ENCODE measurements around the gene CREB1. TPM values are rescaled to one million over a fixed set of nuclear protein-coding genes. Genes with fewer than 3 reads are reported as not detected.

CREB1 gene
- total and polyA plus RNA-seq, 9 of the 15 experiments (the other 6 are each of a cell fraction or from before 2014, with no cell fraction given): 8.9 to 51.3 (median 19.5) TPM

- in situ Hi-C loops (cut with MboI) (no loop called here), intact Hi-C loops (cut with micrococcal nuclease) (no loop called here)
- BruUV-seq (replicated peaks): no TSS peak
- no peaks in the 10 kb centered on the region for H4K20me1 ChIP-seq (replicated peaks; ENCODE audit: control insufficient read depth, insufficient read depth, low read length)
- 0% methylated on average over 1 of the region's 1 CpG for WGBS (ENCODE audit: insufficient coverage, low coverage, missing lambda C conversion rate)
- H3K79me2 ChIP-seq (ENCODE audit: control insufficient read depth, insufficient read depth, low read length): no peaks in the 10 kb centered on the region
- no peaks in the 10 kb centered on the region for H3K9me1 ChIP-seq (ENCODE audit: control insufficient read depth, insufficient read depth, low read length)
- no peak overlapping the region for H3K4me2 ChIP-seq (ENCODE audit: insufficient read depth, low read length)
- ATAC-seq (no peak), FAIRE-seq (no peak), DNase-seq (ENCODE audit: extremely low read depth in 1 of 4, low spot score in 3 of 4) (no peak)
- H3K4me3 ChIP-seq: no peak overlapping the region
- no peaks in the 10 kb centered on the region for H3K9me3 ChIP-seq (replicated peaks; ENCODE audit: control insufficient read depth, insufficient read depth, low read depth, low read length)
- H3K36me3 ChIP-seq (ENCODE audit: control insufficient read depth, insufficient read depth, low read length): no peaks in the 10 kb centered on the region
- POLR2A ChIA-PET: no interaction called here
- CTCF ChIA-PET (ENCODE audit: low intra/inter-chr PET ratio): no interaction called here
- peaks cover 0 to 3% of the 10 kb centered on the region in 2 experiments; a peak in 1 of 5 replicates for H3K4me1 ChIP-seq (replicated peaks in 1 of 2; ENCODE audit: control insufficient read depth in 2 of 2, insufficient read depth in 2 of 2, low read length in 2 of 2)
- no peak overlapping the region for H3K27ac ChIP-seq (ENCODE audit: extremely low read depth, low read depth, low read length)
- H2AFZ ChIP-seq (ENCODE audit: low read depth, low read length): no peak overlapping the region
- no peaks in the 10 kb centered on the region for H3K27me3 ChIP-seq (ENCODE audit: control insufficient read depth in 2 of 2, insufficient read depth in 2 of 2, low read length in 2 of 2)
- H3K9ac ChIP-seq (ENCODE audit: insufficient read depth in 1 of 2, low read depth in 2 of 2, low read length in 2 of 2): no peak overlapping the region
- TF ChIP-seq ZNF512 (tag; IDR thresholded peaks at IDR 0.05): no peak
- no peak for TF ChIP-seq ETV5 (CRISPR knock-in tag; IDR thresholded peaks at IDR 0.05; ENCODE audit: low read depth)
- no peak for TF ChIP-seq MYBL2 (IDR thresholded peaks at IDR 0.05; ENCODE audit: low read depth)
- TF ChIP-seq MYBL2 (CRISPR knock-in tag; IDR thresholded peaks at IDR 0.05; ENCODE audit: borderline replicate concordance): no peak
- TF ChIP-seq FOXJ3 (CRISPR knock-in tag; IDR thresholded peaks at IDR 0.05): no peak
- no peak for TF ChIP-seq ZNF586 (CRISPR knock-in tag; conservative IDR thresholded peaks at IDR 0.05)
- TF ChIP-seq ZNF3 (CRISPR knock-in tag; IDR thresholded peaks at IDR 0.05): no peak
- TF ChIP-seq SRSF9 (IDR thresholded peaks at IDR 0.05; ENCODE audit: borderline replicate concordance, low read depth, low read length): no peak
- TF ChIP-seq ZNF23 (CRISPR knock-in tag; IDR thresholded peaks at IDR 0.05): no peak
- no peak for TF ChIP-seq POU5F1 (IDR thresholded peaks at IDR 0.05; ENCODE audit: borderline replicate concordance, low read depth, low read length, partially characterized antibody)
- TF ChIP-seq SMARCA5 (IDR thresholded peaks at IDR 0.05): no peak
- TF ChIP-seq ZNF609 (CRISPR knock-in tag; IDR thresholded peaks at IDR 0.05; ENCODE audit: borderline replicate concordance): no peak
- no peak for TF ChIP-seq ZNF695 (CRISPR knock-in tag; IDR thresholded peaks at IDR 0.05)
- TF ChIP-seq ETS1 (conservative IDR thresholded peaks at IDR 0.05; ENCODE audit: control insufficient read depth, low read depth, low read length): no peak
- no peak for TF ChIP-seq TAF9B (IDR thresholded peaks at IDR 0.05; ENCODE audit: partially characterized antibody)
Measured at GRCh38 chr2:207640661-207641060, 110.9 kb downstream of the CREB1 start.

Measured in K562 (cell line).